Activated CD4-positive, alpha-beta T cell treated with anti-CD3 and anti-CD28 coated beads for 48 hours (primary cell): Measurements from ENCODE around the gene SIAH2.

Source experiments
- DNase-seq: peaks from one replicate; pipeline ENCODE4 v3.0.0-alpha.2; 2020

Gene SIAH2

DNA sequence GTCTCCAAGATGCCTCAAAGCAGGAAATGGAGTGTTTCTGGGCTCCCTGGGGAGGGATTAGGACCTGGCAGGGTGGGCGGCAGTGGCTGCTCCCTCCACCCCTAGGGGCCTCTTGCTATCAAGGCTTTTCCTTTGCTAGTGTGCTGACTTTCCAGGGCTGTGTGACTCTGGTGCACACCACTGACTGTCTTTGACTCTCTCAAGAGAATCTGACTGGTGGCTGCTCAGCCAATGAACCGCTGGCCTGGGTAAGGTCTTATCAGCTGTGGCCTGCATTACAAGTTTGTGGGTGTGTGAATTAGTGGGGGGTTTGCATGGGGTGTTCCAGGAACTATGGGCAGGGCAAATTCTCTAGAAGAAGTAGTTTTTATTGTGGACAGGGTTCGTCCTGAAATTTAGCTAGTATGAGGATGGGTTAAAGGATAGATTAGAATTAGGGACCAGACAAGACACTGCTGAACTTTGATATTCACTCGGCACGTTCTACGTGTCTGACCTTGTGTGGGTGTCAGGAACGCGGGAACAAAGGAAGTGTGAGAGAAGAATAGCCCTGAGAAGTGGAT lies 29.5 kb downstream of the SIAH2 start:
- DNase-seq, result no peak

- no peak for DNase-seq
These were observed 33.1 kb downstream of the SIAH2 start for GRCh38 chr3:150729682-150730360.

- DNase-seq, result no peak
These were observed 35.1 kb downstream of the SIAH2 start for GRCh38 chr3:150727653-150728502.

DNA sequence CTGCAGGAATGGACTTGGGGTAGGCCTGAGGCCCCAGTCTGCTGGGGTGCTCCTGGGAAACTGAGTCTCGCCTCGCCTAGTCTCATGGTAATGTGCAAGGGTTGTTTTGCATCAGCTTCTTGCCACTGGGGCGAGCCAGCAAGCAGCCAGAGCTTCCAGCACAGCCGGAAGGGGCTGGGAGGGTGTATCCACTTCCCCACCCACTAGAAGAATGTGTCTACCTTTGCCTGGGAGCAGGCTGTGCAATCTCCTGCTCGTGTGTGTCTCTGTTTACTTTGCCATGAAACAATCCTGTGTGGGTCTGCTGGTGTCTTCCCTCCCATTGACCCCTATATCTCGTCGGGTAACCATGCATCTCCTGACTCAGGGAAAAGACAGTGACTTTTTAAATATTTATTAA lies 37.4 kb downstream of the SIAH2 start:
- DNase-seq, result no peak

DNA sequence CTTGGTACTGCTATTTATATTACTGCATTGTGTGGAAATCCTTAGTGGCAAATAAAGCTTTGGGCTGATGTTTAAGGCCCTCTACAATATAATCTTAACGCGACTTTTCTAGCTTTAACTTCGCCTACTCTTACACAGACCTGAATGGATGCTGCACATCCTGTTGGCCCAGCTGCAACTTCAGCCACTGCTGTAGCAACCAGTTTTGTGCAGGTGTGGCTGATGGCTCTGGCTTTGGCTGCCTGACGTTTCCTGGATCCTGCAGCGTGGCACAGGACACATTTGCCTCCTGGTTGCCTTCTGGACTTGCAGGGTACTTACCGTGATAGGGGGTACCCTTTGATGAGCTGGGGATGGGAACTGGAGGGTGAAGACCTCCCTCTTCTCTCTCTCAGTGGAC lies 39.0 kb downstream of the SIAH2 start:
- no peak for DNase-seq

DNA sequence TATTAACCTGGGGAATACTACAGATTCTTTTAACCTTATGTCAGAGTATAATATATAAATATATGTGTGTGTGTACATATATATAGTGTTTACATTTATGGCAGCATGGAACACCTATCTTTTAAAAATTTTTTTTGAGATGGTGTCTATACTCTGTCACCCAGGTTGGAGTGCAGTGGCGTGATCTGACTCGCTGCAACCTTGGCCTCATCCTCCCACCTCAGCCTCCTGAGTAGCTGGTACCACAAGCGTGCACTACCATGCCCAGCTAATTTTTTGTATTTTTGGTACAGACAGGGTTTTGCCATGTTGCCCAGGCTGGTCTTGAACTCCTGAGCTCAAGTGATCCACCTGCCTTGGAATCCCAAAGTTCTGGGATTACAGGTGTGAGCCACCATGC lies 40.7 kb downstream of the SIAH2 start:
- DNase-seq, result no peak

- DNase-seq, result no peak
These were observed 41.5 kb downstream of the SIAH2 start for GRCh38 chr3:150721285-150722130.

GRCh38 chr3:150720444-150720843 lies 42.5 kb downstream of the SIAH2 start:
- no peak for DNase-seq

GRCh38 chr3:150710097-150710496 lies 52.9 kb downstream of the SIAH2 start:
- no peak for DNase-seq

DNA sequence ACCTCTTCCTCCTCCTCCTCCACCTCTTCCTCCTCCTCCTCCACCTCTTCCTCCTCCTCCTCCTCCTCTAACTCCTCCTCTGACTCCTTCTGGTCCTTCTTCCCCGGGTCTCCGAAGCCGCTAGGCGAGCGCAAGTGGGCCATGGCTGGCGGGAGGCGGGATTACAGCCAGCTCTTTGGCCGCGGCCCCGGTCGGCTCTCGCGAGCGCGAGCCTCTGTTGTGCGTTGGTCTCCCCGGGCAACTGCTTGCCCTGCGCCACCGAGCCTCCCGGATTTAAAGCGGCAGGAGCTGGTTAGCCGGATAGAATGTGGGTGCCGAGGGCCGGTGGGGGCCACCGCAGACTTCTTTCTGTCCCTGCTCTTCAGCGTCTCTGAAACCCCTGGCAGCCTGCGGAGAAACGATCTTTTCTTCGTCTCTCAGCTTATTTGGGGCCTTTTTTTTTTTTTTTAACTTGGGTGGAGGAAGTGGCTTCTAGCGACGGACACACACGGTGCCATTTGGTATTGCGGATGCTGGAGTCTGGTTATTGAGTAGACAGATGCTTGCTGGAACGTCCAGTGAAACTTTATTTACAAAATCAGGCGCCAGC lies 59.1 kb downstream of the SIAH2 start, which contains the start of gene ERICH6:
ERICH6 (minus strand) TSS at position 165 of the 589 bp plus-strand sequence; CDS start at position 143, 22 bp downstream.
- DNase-seq, result peak; percentile 91

- no peak for DNase-seq
These were observed 59.6 kb downstream of the SIAH2 start for GRCh38 chr3:150703299-150703755.

- DNase-seq, result no peak
These were observed 63.8 kb downstream of the SIAH2 start for GRCh38 chr3:150699068-150699639.

- no peak for DNase-seq
These were observed 65.3 kb downstream of the SIAH2 start for GRCh38 chr3:150697646-150698045.

GRCh38 chr3:150691414-150692040 lies 71.4 kb downstream of the SIAH2 start:
- DNase-seq, result no peak
